HG02938 (cell line): Measurements from ENCODE around the gene ZNF609.
A peak's percentile ranks its signal among the peaks of the same experiment; 100 is the strongest.
"Not testable (repeated sequence)": the region's sequence is repeated elsewhere in the genome, so short reads cannot be mapped to it uniquely, and the experiment has no call there.

Source experiments
- ATAC-seq: cut with Tn5 transposase; IDR thresholded peaks from one replicate; pipeline ENCODE4 v1.9.1; 2021; ENCODE audit warnings: mild to moderate bottlenecking, moderate library complexity; ENCODE audit not compliant: unreplicated experiment

ZNF609 gene

DNA sequence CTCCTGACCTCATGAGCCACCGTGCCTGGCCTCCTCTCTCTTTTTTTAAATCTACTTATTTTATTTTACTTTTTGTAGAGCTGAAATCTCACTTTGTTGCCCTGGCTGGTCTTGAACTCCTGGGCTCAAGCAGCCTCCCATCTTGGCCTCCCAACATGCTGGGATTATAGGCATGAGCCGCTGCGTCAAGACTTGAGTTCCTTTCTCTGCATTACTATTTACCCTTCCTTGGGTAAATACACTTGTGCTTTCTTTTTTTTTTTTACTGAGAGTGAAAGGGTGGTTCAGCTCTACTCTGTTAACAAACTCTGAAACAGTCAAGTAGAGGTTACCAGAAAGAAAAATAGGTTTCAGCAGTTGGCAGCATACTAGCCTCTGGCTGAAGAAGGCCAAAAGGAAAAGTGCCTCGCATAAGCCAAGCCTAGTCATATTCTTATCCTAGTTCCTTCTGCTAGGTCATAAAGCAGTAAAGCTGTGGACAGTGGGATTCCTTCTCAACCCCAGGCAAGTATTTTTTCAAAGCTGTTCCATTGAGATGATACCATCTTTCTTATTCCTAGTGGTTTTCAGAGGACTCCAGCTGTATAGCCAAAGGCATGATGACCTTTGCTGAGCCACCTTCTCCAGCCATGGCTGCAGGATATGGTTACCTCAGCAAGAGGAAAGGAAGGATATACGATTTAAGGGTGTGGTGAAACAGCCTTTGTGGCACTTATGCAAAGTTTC, 179.9 kb downstream of the ZNF609 start:
- no peak for ATAC-seq

GRCh38 chr15:64642875-64643274, 182.5 kb downstream of the ZNF609 start:
- no peak for ATAC-seq

- no peak for ATAC-seq
Measured at GRCh38 chr15:64643685-64644084, 183.3 kb downstream of the ZNF609 start.

GRCh38 chr15:64644811-64645210, 184.4 kb downstream of the ZNF609 start:
- not testable (repeated sequence) for ATAC-seq

GRCh38 chr15:64645995-64646394, 185.6 kb downstream of the ZNF609 start:
- ATAC-seq = no peak

DNA sequence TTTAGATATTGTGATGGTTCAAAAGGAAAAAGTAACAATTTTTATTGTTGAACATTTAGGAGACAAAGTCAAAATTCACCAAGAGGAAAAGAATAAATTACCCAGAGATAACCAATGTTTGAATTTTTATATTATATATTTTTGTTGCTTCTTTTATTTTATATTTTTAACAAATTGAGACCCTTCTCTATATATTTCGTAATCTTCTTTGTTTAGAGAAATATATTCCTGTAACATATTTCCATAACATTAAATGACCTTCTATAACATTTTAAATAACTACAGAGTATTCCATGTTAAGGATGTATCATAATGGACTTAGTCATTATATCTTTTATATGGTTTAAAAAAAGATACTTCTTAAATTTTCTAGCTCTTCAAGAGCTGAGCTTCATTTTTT, 187.0 kb downstream of the ZNF609 start:
- ATAC-seq = no peak

DNA sequence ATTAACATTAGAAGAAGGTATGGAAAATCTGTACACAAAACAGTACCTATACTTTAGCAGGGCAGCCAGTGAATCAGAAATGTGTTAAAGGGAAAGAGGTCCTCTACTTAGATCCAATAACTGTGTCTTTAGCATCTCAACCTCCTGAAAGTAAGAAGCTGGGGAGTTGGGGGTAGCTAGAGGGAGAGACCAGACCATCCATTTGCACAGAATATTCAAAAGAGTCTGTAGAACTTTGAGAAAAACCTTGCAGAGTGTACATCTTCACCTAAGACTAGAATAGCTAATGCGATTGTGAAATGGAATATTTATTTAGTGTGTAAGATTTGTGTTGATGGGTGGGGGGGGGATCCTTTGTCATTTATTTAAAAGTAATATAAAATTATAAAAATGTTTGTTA, 190.2 kb downstream of the ZNF609 start:
- no peak for ATAC-seq

DNA sequence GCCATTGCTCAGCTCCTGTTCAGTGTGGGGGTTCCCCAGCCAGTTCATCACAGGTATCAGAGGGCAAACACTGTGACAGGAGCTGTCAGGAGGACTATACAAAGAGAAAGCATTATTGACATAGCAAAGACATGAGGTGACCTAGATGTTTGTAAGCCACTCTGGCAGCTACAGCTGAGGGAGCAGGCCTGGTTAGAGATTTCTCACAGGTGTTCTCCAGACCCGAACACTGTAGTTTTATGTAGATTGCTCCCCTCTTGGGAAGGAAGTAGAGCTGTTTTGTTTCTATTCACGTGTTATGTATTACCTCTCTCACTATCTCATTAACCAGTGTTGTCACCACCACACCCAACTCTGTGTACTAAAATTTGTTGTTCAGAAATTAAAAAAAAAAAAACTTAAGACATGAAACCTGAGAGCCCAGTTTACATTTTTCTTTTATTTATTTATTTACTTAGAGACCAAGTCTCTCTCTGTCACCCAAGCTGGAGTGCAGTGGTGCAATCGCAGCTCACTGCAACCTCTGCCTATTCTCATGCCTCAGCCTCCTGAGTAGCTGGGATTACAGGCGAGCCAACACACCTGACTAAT, 191.3 kb downstream of the ZNF609 start:
- peak; percentile 70 for ATAC-seq

DNA sequence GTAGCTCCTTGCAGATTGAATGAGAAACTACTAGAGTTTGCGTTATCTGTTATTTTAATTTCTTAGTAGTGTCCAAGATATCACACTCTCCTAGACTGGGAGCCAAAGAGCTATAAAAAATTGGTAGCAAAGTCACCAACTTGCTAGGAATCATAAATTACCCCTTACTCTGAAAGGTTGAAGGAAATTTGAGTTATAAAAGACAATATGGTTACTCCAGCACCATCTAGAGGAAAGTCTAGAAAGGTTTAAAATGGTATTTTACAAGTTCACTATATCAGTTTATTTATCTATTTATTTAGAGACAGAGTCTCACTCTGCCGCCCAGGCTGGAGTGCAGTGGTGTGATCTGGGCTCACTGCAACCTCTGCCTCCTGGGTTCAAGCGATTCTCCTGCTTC, 193.4 kb downstream of the ZNF609 start:
- no peak for ATAC-seq

DNA sequence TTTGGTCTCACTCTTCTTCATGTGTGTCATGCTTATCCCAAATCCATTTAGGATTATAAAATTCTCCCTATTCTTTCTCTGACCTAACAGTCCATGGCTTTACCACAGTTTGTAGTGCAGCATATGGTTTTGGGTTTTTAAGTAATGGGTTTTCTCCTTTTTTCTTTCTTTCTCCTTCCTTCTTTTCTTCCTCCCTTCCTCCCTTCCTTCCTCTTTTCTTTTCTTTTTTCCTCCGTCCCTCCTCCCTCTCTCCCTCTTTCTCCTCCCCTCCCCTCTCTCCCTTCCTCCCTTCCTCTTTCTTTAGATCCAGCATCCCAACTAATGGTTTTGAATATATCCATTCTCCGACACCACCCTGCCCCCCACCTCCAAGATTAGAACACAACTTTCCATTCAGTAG, 196.1 kb downstream of the ZNF609 start:
- no peak for ATAC-seq

GRCh38 chr15:64665179-64665578, 204.8 kb downstream of the ZNF609 start:
- peak; percentile 84 for ATAC-seq

DNA sequence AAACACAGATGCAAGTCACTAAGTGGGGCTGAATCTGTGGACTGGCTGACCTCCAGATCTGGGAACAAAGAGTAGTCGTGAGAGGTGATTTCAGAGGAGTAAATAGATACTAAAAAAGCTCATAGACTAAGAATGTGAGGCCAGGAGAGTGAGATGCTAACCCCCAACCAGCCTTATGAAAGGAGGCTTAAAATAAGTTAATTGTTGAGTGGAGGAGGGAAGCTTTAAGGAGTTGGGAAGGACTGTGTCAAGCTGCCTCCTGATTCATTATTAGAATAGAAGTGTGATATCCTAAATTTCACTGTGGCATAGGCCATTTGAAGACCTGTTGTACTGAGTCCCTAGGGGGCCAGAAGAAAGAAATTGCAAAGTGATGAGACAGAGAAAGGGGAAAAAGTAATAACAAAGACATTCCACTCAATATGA, 207.4 kb downstream of the ZNF609 start:
- no peak for ATAC-seq

GRCh38 chr15:64673866-64674265, 213.5 kb downstream of the ZNF609 start:
- ATAC-seq = no peak

DNA sequence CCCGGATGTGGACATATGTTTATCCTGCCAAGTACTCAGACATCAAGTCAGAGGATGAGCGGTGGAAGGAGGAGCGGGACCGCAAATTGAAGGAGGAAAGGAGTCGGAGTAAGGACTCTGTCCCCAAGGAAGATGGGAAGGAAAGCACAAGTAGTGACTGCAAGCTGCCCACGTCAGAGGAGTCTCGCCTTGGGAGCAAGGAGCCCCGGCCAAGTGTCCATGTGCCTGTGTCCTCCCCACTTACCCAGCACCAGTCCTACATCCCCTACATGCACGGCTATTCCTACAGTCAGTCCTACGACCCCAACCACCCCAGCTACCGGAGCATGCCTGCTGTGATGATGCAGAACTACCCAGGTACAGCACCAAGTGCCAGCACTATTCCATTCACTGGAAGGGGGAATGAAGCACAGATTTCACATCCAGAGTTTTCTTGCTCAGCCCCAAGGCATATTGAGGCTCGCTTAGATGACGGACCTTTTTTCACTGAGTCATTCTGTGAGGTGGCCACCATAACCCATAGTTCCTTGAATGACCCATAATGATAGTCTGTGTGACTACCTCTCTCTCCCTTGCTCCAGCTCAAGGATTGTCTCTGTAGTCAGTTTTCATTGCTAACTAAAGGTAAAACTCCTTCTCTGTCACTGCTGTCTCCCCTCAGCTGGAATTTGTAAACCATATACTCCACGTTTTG, 217.9 kb downstream of the ZNF609 start:
- no peak for ATAC-seq

GRCh38 chr15:64680097-64680496, 219.7 kb downstream of the ZNF609 start:
- ATAC-seq = no peak

DNA sequence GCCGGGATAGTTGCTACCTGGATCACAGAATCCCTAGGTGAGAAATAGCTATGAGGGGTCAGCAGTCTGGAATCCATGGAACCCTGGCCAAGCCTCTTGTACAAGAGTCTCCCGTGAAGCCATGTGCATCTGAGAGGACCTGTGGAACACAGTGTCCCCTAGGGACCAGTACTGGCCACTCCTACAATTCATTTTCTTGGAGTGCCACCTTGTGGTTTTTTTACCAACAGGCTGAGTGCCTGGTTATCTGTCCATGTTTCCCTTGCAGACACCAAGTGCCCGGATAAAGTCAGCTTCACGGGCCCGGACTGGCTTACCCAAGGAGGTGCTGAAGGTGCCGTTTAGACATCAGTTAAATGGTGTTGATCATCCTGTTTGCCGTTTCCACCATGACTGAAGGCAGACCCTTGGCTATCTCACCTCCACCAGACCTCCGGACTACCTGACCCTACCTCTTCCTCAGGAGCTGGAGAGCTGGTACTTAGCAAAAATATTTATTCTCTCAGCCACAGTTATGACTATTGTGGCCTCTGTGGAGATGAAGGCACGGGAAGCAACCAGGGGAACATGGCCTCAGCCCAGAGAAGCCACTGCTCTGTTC, 221.1 kb downstream of the ZNF609 start:
- no peak for ATAC-seq

GRCh38 chr15:64682255-64682654, 221.9 kb downstream of the ZNF609 start:
- ATAC-seq = no peak

GRCh38 chr15:64683378-64683777, 223.0 kb downstream of the ZNF609 start:
- ATAC-seq = no peak

GRCh38 chr15:64685230-64685888, 225.0 kb downstream of the ZNF609 start:
- no peak for ATAC-seq

- ATAC-seq = no peak
Measured at GRCh38 chr15:64686130-64686735, 225.9 kb downstream of the ZNF609 start.

- no peak for ATAC-seq
Measured at GRCh38 chr15:64687172-64687571, 226.8 kb downstream of the ZNF609 start.
